Activated CD8-positive, alpha-beta memory T cell treated with anti-CD3 and anti-CD28 coated beads, Interleukin-2, amount 50 U/mL, for 48 hours (primary cell): ENCODE data around the gene RHOBTB3.
"Not testable (repeated sequence)": the region's sequence is repeated elsewhere in the genome, so short reads cannot be mapped to it uniquely, and the experiment has no call there.

Experiments
- DNase-seq: peaks from one replicate; pipeline ENCODE4 v3.0.0-alpha.2; 2020

RHOBTB3 gene

DNA sequence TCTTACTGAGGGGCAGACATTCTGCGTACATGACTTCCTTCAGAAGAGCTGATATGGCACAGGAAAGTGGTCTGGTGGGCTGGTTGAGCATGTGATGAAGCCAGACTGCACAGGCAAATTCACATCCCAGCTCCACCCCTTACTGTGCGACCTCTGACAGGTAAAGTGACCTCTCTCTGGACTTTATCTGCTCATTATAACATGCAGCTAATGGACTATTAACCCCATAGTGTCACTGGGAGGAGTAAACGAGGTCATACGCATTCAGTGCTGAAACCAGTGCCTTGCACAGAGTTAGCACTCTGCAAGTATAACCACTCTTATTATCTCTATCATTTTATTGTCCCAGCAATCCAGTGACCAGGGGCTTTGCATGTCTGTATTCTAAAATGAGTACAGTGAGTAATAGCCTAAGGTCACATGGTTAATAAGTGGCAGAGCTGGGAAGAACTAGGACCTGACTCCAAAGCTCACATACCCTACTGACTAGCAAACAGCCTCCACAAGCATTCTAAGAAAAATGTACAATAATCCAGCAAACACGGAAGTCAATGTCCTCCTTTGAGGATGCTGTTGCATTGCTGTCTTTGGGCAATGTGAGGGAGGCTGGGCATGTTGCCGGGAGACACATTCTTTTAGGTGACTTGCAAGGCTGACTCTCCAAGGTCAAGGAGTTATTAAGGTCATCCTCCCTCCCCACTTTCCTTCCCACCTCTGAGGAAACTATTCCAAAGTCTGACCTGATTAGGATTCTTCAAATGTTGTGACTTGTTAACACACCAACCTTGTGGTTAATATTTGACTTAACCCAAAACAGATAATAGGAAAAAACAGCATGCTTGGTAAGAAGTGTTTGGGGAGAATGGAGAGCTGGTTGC is 72.4 kb downstream of the RHOBTB3 start:
- no peak for DNase-seq

DNA sequence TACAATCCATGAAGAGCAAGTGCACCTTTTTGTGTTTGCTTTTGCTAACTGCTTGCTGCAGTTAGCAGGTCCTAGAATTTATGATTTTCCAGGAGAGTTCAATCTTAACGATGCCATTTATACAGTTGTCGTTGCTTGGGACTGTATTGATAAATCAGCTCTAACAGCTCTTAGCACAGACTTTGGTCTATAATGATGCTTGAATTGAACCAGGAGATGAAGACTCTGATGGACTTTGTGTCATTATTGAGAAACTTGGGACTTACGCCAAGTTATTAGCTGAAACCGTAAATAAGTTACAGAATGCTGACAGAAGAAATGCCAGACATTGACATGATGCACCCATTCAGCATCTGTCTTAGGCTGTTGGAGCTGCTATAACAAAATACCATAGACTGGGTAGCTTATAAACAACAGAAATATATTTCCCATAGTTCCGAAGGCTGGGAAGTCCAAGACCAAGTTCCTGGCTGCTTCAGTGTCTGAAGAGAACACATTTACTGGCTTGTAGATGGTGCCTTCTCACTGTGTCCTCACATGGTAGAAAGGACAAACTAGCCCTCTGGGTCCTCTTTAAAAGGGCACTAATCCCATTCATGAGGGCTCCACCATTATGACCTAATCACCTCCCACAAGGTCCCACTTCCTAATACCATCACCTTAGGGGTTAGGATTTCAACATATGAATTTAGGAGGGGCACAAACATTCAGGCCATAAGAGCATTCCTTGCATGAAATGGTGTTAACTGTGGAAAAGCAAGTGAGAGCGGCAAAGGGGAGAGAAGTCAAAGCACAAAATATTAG is 73.8 kb downstream of the RHOBTB3 start:
- DNase-seq: no peak

DNA sequence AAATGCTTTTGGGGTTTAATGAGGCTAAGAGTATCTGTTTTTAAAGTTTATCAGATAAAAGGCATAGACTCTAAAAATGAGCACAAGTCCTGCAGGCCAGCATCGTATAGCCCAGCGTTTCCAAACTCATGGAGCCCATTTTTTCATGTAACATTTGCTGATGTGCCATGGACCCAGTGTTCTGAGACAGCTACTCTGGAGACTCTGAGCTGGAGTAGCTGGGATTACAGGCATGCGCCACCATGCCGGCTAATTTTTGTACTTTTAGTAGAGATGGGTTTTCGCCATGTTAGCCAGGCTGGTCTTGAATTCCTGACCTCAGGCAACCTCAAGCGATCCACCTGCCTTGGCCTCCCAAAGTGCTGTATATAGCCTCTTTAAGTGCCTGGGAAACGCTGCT is 75.6 kb downstream of the RHOBTB3 start:
- DNase-seq: no peak

DNA sequence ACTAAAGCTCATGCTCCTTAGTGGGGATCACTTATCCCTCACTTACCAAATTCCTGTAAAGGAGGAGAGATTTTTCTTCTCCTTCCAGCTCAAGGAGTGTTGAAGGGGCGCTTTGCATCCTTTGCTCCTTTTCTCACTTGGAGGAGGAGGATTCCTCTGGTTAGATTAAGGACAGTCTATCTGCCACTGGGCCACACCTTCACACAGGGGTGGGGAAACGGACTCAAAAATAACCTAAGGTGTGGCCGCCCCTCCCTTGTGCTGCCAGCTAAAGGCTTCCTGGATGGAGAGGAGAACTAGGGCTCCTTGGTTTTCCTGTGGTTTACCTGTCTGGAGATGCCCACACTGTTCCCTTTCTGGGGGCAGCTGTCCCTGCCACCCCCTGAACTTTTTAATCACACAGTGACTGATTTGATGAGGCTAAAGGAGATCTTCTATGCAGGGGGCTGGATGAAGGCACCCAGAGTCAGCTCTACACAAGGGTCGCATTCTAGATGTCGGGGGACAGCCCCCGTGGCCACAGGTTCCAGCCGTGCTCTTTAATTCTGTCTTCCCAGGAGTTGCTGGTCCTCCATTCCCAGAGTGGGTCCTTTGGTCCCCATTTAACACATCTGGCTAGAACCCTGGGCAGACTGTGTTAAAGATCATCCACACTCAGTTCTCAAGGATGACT is 77.0 kb downstream of the RHOBTB3 start:
- no peak for DNase-seq

DNA sequence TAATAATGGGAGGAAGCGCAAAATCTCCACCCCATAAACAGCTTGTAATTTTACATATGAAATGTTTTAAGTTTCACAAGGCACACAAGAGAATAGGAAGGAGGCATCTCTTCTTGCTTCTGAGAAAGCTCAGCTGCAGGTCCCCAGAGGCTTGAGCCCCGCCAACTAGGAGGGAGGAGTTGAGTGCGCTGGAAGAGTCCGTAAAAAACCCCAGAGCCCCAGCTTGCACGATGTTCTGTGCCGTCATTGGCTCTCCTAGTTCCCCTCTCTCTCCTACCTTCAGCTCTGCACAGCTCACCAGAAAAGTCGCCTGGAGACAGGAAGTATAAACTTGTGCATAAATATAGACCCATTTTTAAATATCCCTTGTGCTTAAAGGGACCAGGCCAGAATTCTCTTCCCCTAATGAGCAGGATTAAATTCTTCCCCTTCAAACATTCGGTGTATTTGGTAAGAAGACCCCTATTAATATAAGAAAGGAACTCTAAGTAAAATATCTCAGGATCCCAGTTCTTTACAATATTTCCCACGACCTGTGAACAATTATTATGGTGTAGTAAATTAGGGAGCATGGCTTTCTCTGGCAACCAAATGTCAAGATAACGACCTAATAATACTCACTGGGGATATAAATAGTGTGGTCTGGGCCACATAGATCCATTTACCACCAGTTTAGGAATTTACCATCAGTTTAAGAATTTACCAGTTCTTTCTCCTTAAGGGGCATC is 77.7 kb downstream of the RHOBTB3 start:
- peak; percentile 76 for DNase-seq

DNA sequence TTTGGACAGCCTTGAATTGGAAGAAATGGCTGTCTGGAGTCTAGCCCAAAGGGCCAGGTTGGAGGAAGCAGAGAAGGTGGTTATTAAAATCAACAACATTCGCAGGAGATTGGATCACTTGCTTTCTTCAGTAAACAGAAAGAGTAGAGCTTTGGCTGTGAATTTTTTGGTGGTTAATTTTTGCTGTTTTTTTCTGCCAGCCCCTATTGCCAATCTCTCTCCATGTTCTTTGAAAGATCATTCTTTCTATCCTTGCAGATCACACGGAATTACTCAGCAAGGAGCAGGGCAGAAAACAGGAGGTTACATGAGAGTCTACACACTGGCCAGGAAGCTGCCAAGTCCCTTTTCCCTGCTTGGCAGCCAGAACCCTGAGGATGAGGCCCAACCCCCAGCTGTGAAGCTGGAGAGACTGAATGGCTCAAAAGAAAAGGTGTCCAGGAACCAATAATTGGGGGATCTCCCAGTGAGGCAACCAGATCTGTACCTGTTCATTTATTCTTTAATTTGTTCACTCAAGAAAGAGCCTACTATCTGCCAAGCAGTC is 78.4 kb downstream of the RHOBTB3 start:
- DNase-seq: no peak

DNA sequence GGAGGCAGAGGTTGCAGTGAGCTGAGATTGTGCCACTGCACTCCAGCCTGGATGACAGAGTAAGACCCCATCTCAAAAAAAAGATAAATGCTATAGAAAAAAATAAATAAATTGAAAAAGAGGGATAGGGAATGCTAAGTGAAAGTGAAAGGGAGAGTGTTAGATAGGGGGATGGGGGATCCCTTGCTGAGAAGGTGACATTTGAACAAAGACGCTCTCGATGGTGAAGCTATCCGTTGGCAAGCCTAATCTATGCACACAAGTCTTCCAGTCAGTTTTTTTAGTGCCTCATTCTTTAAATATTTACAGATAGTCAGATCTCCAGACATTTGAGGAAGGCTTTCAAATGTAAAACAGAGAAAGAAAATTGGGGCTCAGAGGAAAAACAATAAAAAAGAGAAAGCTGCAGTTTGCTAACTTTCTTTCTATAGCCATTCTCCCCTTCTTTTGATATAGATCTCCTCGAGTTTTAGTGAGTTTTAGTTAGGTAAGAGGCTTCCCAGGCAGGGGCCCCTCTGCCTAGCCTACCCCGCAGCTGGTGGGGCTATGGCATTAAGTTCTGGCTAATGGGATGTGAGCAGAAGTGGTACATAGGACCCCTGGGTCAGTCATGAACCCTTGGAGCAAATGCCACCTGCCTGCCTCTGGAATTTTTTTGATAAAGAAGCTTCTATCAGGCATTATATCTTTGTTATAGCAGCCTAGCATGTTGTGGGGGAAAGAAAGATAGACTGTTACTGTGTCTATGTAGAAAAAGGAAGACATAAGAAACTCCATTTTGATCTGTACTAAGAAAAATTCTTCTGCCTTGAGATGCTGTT is 79.4 kb downstream of the RHOBTB3 start:
- no peak for DNase-seq

DNA sequence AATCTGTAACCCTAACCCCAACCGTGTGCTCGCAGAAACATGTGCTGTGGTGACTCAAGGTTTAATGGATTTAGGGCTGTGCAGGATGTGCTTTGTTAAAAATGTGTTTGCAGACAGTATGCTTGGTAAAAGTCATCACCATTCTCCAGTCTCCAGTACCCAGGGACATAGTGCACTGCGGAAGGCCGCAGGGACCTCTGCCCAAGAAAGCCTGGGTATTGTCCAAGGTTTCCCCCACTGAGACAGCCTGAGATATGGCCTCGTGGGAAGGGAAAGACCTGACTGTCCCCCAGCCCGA is 79.9 kb downstream of the RHOBTB3 start:
- DNase-seq: not testable (repeated sequence)

DNA sequence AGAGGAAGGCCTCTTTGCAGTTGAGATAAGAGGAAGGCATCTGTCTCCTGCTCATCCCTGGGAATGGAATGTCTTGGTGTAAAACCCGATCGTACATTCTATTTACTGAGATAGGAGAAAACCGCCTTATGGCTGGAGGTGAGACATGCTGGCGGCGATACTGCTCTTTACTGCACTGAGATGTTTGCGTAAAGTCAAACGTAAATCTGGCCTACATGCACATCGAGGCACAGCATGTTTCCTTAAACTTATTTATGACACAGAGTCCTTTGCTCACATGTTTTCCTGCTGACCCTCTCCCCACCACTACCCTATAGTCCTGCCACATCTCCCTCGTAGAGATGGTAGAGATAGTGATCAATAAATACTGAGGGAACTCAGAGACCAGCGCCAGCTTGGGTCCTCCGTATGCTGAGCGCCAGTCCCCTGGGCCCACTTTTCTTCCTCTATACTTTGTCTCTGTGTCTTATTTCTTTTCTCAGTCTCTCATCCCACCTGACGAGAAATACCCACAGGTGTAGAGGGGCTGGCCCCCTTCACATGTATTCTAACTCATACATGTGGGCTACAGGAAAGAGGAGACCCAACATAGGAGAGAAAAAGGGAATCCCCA is 80.4 kb downstream of the RHOBTB3 start:
- not testable (repeated sequence) for DNase-seq

DNA sequence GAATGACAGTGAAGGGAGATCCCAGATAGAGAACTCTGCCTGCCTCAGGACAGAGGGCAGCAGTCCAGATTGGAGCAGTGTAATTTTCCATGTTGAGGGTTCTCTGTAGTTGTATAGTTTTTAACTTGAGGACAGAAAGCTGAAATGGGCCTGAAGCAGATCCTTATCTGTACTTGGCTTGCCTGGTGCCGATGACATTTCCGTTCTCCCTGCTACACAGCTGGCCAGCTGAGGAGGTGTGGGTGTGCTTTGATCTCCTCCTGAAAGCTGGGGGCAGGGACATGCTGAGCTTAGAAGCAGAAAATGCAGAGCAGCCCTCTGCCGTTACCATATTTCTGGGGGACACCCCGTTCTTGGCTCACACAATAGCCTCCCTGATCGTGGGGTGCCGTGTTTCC is 80.9 kb downstream of the RHOBTB3 start:
- peak; percentile 65 for DNase-seq

DNA sequence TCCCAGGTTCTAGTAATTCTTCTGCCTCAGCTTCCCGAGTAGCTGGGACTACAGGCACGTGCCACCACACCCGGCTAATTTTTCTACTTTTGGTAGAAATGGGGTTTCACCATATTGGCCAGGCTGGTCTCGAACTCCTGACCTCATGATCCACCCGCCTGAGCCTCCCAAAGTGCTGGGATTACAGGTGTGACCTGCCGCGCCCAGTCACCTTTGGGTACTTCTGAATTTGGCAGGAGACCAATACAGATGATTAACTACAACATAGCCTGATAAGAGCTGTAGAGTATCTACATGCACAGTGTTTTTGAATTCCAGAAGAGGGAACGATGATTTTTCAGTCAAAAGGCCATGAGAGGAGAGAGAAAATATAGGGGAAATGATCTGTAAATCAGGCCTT is 81.9 kb downstream of the RHOBTB3 start:
- DNase-seq: not testable (repeated sequence)

DNA sequence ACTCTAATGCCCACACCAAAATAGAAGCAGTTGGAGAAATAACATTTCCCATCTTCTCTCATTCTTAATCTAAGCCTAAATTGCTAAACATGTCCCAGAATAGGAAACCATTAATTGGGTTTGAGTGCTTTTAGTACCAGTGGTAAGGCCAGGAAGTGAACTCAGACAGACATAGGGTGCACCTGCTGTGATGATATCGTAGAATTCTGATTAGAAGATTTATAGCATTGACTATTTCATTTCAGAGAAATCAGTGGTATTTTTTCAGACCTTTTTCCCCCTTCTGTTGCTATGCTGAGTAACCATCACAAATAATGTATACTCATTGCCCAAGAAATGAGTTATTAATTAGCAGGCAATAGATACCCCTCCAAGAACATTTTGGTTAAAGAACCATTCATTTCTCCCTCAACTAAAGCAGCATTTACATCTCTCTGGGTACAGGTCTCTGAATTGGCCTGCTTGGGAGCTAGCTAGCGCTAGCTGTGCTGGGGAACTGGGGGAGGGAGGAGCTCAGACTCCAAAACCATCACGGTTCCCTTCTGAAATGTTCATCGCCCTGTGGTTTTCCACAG is 84.1 kb downstream of the RHOBTB3 start:
- no peak for DNase-seq

DNA sequence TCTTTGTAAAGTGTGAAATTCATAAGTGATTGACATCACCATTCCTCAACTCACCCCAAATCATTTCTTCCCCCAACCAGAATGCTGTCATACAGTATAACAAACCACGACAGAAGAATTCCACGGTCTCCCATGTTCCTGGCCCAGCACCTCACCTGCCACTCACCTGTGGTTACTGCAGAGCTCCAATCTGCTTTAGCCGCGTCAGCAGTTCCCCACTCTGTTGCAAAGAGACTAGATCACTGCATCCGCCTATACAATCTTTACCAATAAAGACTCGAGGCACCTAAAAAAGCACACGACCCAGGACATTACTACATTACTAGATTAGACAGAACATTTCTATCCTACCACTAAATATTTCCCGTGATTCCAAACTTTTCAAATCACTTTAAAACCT is 85.2 kb downstream of the RHOBTB3 start:
- DNase-seq: no peak

DNA sequence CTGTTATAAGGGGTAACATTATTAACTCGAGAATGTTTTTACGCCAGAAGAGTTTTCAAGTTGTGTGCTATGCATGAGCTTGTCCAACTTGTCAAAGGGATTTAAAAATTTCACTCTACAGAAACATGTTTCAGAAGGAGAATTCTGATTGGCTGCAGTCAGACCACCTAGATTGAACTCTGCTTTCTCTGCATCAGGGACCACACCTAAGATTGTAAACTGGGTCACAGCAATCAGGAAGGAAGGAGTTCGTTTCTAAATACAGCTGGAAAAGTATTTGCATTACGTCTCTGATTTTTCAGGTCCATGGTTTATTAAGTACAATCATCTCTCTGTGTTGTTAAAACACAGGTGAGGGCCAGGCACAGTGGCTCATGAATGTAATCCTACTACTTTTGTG is 85.6 kb downstream of the RHOBTB3 start:
- DNase-seq: no peak

DNA sequence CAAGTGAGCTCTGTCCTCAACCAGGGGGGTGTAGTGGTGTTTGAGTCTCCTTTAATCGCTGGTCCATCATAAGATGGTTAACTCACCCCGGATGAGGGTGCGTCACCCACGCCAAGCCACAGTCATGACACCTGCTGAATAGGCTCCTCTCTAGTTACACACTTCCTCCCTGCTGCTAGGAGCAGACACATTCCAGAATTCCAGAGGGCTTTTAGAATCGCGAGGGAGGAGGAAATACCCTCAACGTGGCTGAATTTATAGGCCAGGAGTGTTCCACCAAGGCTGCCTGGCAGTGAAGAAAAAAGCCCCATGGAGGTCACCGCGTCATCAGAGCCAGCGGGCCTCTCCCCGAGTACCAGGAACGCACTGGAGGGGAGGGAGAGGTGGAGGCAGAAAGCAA is 86.3 kb downstream of the RHOBTB3 start:
- DNase-seq: no peak

DNA sequence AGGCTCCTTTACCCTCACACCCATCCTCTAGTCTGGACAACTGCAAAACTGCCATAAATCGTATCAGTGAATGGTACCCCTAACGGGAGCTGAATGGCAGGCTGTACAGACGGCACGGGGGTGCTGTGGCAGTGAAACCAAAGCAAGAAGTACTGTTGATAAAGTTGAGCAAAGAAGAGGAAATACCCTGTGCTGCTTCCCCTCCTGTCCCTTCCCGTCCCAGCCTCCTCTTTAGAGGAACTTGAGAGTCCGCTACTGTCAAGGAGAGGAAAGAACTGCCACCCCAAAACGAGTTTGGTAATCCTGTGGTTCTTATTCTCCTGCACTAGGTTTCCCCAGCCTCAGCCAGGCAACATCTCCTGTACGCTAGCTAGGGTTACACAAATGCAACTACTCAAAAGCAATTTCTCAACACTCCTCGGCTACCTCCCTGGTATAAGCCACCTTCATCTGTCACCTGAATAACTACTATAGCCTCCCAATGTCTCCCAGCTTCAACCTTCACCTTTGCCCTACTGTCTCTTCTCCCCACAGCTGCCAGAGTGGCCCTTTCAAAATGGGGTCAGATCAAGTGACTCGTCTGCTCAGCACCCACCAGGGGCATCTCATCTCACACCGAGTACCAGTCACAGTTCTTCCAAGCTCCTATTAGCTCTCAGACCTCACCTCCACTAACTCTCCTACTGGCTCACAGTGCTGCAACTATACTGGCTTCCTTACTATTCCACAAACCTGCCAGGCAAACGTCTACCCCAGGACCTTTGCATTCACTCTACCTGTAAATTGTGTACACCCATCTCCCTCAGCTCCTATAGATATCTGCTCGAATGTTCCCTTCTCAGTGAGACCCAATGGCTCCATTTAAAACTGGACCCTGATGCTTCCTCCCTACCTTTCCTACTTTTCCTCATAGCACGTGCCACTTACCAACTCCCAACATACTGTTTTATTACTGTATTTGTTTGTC is 87.3 kb downstream of the RHOBTB3 start:
- no peak for DNase-seq

DNA sequence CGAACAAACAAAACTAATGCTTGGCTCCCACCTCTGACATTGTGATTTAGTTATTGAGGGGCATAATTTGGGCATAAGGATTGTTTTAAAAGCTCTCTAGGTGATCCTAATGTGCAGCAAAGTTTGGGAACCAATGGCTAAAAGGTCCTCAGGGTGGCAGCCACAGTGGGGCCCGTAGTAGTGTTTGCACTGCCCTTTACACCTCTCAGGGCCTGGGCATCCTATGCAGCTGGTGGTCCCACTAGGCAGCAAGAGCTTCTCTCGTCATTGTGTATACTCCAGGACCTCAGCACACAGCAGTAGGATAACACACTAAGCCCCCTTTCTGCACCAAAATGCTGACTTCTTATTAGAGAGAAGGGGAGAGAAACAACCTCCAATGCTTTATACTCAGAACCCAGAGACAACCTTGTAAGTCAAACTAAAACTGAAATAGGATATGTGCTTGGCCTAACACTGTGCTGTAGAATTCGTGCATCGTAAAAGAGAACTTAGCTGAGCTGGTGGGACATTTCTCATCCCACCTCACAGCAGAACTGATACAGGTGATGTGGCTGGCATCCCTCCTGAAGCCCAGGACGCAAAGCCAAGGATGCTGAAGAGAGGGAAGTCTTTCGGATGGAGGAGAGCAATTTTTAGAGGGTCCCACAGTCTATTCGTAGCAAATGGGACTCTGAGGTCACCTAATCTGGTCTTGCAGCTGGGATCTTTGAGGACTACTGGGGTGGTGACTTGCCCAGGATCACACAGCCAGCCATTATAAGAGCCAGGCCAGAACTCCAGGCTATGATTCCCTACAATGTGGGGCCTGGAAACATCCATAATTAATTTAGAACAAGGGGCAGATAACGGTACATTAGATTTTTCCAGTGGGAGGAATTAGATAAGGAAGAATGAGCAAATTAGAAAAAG is 90.2 kb downstream of the RHOBTB3 start:
- DNase-seq: no peak

DNA sequence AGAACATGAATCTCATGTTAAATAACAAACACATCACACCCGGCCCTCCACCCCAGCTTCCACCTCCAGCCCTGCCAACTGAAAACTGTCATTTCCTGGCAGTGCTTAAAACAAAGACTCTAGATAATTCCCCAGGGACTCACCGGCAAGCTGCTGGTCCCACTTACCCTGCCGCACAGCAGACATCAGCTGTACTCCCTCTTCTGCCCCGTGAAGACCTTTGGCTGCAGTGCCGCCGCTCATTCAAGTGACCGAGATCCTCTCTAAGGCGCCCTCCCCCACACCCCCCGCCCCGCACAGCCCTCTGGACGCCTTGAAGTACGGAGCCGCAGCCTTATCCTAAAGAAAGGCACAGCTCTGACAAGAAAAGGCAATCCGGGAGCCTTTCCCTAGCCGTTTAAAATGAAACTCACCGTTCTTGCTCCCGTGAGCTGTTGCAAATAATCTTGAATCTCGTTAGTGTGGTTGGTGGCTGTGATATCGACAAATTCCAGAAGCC is 91.0 kb downstream of the RHOBTB3 start:
- no peak for DNase-seq
